H1 (cell line): ENCODE results near the gene LPAR3.

ENCODE experiments used
- BRCA1 ChIP-seq: IDR thresholded peaks from 2 replicates; pipeline ENCODE4 v1.6.1; 2012; ENCODE audit warnings: low read depth, low read length, improper control_type of control experiment
- CBX8 ChIP-seq: fragments of 300-800, 300-1000 bp; sonication (generic); IDR thresholded peaks from 2 replicates; pipeline ENCODE4 v1.7.1; 2016; ENCODE audit warnings: low read depth, low read length, borderline replicate concordance
- CHD2 ChIP-seq: IDR thresholded peaks from 2 replicates; pipeline ENCODE4 v1.6.1; 2012; ENCODE audit warnings: low read length, improper control_type of control experiment
- EZH2 ChIP-seq: fragments of 200-600 bp; sonication (generic); IDR thresholded peaks from 2 replicates; pipeline ENCODE4 v1.7.1; 2012; ENCODE audit warnings: low read depth, mild to moderate bottlenecking, moderate library complexity, low read length, inconsistent platforms; ENCODE audit not compliant: severe bottlenecking
- GTF2F1 ChIP-seq: IDR thresholded peaks from 2 replicates; pipeline ENCODE4 v1.6.1; 2012; ENCODE audit warnings: low read depth, low read length, improper control_type of control experiment, borderline replicate concordance
- HDAC2 ChIP-seq, 2 experiments: fragments of 300-600 bp in 1 of 2; sonication (generic) in 1 of 2; IDR thresholded peaks; 2 replicates each; pipeline ENCODE4 v1.6.1; 2011 to 2012; ENCODE audit warnings: low read depth in 2 of 2, low read length in 2 of 2, mild to moderate bottlenecking in 2 of 2, moderate library complexity in 2 of 2, borderline replicate concordance in 1 of 2, inconsistent platforms in 1 of 2
- POLR2A ChIP-seq, 2 experiments: IDR thresholded peaks; 1 replicate in 1 of 2; 2 replicates in 1 of 2; pipeline ENCODE4 v1.6.1; 2011; ENCODE audit warnings: low read depth in 2 of 2, low read length in 2 of 2, mild to moderate bottlenecking in 2 of 2; ENCODE audit errors: control extremely low read depth in 1 of 2
- RAD21 ChIP-seq, 2 experiments: IDR thresholded peaks in 1 of 2; conservative IDR thresholded peaks in 1 of 2; 2 replicates each; pipeline ENCODE4 v1.6.1; 2011; ENCODE audit warnings: low read depth in 2 of 2, low read length in 2 of 2, improper control_type of control experiment in 1 of 2, inconsistent platforms in 1 of 2, mild to moderate bottlenecking in 1 of 2, moderate library complexity in 1 of 2
- SUZ12 ChIP-seq: fragments of 200-600 bp; sonication (generic); IDR thresholded peaks from 2 replicates; pipeline ENCODE4 v1.6.1; 2012; ENCODE audit warnings: mild to moderate bottlenecking, inconsistent platforms, low read length, moderate library complexity, mixed read lengths
- TBP ChIP-seq: IDR thresholded peaks from 2 replicates; pipeline ENCODE4 v1.6.1; 2011; ENCODE audit warnings: low read depth, low read length, improper control_type of control experiment
- ZNF274 ChIP-seq: IDR thresholded peaks from 2 replicates; pipeline ENCODE4 v1.7.0; 2012; ENCODE audit warnings: low read length, borderline replicate concordance; ENCODE audit errors: extremely low read depth
- TF ChIP-seq, protein P1 (sequence below), 3 experiments: IDR thresholded peaks; 1 replicate in 2 of 3; 2 replicates in 1 of 3; pipeline versions ENCODE4 v1.5.1 to v1.6.1; 2011; ENCODE audit warnings: low read length in 3 of 3, mild to moderate bottlenecking in 3 of 3, inconsistent platforms in 2 of 3, low read depth in 1 of 3, moderate library complexity in 1 of 3; ENCODE audit not compliant: insufficient read depth in 1 of 3; ENCODE audit errors: control extremely low read depth in 1 of 3

DNA sequence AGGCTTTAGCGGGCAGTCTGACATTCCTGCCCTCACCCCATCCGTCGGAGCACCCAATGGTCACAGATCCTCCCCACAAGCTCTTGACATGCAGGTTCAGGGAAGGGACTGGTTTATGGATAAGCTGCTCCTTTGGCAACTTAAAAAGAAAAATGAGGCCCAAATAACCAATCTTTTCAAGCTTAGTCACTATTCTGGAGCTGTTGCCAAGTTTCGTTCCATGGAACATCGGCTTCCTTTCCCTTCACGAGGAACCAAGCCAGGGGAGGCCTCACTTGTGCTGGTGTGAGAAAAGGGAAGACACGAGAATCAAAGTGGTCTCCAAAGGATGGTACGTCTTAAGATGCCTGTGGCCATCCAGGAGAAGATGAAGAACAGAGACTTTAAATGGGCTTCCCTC is 46.1 kb upstream of the LPAR3 start:
- no peak for TF ChIP-seq TBP
- no peak for TF ChIP-seq EZH2
- no peak for TF ChIP-seq GTF2F1
- no peak for TF ChIP-seq SUZ12
- no peak for TF ChIP-seq HDAC2 (IDR thresholded peaks at IDR 0.05; ENCODE audit: borderline replicate concordance in 1 of 2, low read depth in 2 of 2, low read length in 2 of 2)
- no peak for TF ChIP-seq ZNF274
- TF ChIP-seq, protein P1, sequence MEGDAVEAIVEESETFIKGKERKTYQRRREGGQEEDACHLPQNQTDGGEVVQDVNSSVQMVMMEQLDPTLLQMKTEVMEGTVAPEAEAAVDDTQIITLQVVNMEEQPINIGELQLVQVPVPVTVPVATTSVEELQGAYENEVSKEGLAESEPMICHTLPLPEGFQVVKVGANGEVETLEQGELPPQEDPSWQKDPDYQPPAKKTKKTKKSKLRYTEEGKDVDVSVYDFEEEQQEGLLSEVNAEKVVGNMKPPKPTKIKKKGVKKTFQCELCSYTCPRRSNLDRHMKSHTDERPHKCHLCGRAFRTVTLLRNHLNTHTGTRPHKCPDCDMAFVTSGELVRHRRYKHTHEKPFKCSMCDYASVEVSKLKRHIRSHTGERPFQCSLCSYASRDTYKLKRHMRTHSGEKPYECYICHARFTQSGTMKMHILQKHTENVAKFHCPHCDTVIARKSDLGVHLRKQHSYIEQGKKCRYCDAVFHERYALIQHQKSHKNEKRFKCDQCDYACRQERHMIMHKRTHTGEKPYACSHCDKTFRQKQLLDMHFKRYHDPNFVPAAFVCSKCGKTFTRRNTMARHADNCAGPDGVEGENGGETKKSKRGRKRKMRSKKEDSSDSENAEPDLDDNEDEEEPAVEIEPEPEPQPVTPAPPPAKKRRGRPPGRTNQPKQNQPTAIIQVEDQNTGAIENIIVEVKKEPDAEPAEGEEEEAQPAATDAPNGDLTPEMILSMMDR (IDR thresholded peaks at IDR 0.05; ENCODE audit: control extremely low read depth in 1 of 3, insufficient read depth in 1 of 3, low read depth in 1 of 3, low read length in 3 of 3), result no peak
- TF ChIP-seq POLR2A (IDR thresholded peaks at IDR 0.05; ENCODE audit: control extremely low read depth in 1 of 2, low read depth in 2 of 2, low read length in 2 of 2), result no peak
- TF ChIP-seq CBX8, result no peak
- TF ChIP-seq BRCA1, result no peak
- TF ChIP-seq CHD2, result no peak
- no peak for TF ChIP-seq RAD21 (IDR thresholded peaks at IDR 0.05 in 1 of 2, conservative IDR thresholded peaks at IDR 0.05 in 1 of 2; ENCODE audit: low read depth in 2 of 2, low read length in 2 of 2)
